GM18498 (cell line): Measurements from ENCODE around the gene MCL1.

Experiments
- ATAC-seq: cut with Tn5 transposase; IDR thresholded peaks from one replicate; pipeline ENCODE4 v1.9.1; 2021; ENCODE audit warnings: mild to moderate bottlenecking, moderate library complexity; ENCODE audit not compliant: unreplicated experiment

MCL1 gene

DNA sequence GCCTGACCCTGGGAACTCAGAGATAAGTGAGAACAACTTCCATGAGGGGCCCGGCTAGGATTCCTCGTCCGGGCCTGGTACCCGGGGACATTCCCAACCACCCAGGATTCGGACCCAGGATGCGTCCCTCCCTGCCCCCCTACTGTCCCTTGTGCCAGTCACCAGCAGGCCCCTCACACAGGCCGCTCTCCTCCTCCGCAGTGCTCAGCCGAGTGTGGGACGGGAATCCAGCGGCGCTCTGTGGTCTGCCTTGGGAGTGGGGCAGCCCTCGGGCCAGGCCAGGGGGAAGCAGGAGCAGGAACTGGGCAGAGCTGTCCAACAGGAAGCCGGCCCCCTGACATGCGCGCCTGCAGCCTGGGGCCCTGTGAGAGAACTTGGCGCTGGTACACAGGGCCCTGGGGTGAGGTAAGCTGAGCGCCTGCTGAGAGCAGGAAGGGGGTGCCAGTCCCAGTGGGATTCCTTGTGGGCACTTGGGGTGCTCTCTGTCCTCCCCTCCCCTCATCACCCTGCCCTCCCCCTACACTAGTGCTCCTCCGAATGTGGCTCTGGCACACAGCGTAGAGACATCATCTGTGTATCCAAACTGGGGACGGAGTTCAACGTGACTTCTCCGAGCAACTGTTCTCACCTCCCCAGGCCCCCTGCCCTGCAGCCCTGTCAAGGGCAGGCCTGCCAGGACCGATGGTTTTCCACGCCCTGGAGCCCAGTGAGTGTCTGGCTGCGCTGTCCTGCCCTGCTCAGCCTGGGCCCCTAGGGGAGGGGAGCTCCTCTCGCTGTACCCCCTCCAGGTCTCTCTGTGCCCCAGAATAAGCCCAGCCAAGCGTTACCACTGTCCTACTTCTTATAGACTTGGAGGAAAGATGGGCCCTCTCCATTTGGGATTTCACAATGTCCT, 20.4 kb downstream of the MCL1 start:
- no peak for ATAC-seq

DNA sequence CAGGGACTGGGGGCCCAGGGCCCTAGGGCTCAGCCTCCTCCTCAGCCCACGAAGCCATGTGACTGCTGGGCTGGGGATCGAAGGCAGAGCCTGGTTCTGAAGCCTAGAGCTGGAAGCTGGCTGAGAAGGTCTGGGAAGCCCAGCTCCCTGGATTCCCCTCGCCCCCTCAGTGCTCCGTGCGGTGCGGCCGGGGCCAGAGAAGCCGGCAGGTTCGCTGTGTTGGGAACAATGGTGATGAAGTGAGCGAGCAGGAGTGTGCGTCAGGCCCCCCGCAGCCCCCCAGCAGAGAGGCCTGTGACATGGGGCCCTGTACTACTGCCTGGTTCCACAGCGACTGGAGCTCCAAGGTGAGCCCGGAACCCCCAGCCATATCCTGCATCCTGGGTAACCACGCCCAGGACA, 21.1 kb downstream of the MCL1 start:
- no peak for ATAC-seq

DNA sequence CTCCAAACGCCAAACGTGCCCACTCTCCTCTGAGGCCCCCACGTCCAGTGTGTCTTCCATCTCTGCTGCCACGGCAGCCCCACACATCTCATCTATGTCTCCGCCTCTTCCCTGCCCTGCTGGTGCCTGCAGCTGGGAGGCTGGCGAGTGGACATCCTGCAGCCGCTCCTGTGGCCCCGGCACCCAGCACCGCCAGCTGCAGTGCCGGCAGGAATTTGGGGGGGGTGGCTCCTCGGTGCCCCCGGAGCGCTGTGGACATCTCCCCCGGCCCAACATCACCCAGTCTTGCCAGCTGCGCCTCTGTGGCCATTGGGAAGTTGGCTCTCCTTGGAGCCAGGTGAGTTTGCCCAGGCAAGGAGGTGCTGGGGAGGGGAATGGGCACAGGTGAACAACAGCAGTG, 21.6 kb downstream of the MCL1 start:
- no peak for ATAC-seq

DNA sequence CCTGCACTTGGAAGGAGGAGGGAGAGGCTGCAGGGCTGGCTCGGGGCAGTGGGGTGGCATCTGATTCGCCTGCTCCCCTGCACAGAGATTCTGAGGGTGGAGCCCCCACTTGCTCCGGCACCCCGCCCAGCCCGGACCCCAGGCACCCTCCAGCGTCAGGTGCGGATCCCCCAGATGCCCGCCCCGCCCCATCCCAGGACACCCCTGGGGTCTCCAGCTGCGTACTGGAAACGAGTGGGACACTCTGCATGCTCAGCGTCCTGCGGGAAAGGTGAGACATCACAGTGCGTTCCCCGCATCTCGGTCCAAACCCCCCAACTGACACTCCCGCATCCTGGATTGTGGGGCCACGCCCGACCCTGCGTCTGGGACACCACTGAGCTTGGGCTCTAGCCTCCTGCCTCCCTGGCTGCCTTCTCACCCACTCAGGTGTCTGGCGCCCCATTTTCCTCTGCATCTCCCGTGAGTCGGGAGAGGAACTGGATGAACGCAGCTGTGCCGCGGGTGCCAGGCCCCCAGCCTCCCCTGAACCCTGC, 22.3 kb downstream of the MCL1 start:
- ATAC-seq = no peak

- no peak for ATAC-seq
Measured at GRCh38 chr1:150555971-150556865, 23.2 kb downstream of the MCL1 start.

GRCh38 chr1:150555198-150555970, 24.0 kb downstream of the MCL1 start:
- no peak for ATAC-seq

DNA sequence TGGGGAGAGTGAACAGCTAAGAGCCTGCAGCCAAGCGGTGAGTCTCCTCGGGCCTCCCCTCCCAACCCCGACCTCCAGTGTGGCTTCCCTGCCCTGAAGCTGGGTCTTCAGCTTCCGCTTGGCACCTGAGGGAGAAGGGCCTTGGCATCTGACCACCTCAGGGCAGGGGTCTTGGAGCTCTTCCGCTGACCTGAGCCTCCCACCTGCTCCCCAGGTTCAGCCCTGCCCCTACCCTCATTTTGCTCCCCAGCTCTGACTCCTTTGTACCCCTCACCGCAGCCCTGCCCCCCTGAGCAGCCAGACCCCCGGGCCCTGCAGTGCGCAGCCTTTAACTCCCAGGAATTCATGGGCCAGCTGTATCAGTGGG, 25.3 kb downstream of the MCL1 start:
- ATAC-seq = no peak

GRCh38 chr1:150553392-150554085, 25.9 kb downstream of the MCL1 start:
- ATAC-seq = no peak

GRCh38 chr1:150552911-150553289, 26.5 kb downstream of the MCL1 start:
- no peak for ATAC-seq

GRCh38 chr1:150552128-150552910, 27.1 kb downstream of the MCL1 start:
- no peak for ATAC-seq

DNA sequence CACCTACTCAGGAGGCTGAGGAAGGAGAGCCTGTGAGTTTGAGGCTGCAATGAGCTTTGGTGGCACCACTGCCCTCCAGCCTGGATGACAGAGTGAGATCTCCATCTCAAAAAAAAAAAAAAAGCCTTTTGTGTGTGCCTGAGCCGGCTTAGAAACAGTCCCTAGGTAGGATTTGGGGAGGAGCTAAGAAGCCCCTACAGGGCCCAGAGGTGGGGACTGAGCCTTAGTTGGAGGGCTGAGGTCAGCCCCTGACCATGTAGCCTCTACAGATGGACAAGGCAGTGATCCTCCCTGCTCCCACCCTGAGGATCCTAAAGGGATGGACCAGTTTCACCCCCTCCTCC, 27.7 kb downstream of the MCL1 start:
- ATAC-seq = no peak

DNA sequence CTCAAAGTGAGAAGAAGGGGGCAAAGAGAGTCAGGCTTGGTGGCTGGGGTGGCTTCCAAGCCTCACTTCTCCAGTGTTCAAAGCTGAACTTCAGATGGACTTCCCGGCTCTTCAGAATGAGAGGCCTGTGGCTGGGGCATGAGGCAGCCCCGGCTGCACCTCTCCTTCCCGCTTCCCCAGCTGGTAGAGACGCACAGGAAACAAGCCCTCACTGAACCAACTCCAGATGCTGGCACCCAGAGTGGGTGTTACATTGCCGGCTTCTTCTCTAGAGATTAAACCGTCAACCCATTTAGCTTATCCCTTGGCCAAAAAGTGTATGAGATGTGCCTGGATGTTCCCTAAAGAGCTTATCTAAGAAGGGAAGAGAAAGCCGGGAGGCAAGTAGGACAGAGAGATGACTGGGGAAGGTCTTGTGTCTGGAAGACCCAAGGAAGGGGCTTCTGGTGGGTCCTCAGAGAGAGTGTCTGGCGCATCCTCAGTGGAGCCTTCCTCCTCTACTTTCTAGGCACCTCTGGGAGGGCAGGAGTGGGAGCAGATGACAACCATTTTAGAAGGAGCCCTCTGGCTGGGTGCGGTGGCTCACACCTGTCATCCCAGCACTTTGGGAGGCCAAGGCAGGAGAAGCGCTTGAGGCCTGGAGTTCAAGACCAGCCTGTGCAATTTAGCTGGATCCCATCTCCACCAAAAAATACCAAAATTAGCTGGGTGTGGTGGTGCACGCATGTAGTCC, 28.2 kb downstream of the MCL1 start:
- no peak for ATAC-seq

GRCh38 chr1:150550222-150551050, 29.0 kb downstream of the MCL1 start:
- ATAC-seq = no peak

DNA sequence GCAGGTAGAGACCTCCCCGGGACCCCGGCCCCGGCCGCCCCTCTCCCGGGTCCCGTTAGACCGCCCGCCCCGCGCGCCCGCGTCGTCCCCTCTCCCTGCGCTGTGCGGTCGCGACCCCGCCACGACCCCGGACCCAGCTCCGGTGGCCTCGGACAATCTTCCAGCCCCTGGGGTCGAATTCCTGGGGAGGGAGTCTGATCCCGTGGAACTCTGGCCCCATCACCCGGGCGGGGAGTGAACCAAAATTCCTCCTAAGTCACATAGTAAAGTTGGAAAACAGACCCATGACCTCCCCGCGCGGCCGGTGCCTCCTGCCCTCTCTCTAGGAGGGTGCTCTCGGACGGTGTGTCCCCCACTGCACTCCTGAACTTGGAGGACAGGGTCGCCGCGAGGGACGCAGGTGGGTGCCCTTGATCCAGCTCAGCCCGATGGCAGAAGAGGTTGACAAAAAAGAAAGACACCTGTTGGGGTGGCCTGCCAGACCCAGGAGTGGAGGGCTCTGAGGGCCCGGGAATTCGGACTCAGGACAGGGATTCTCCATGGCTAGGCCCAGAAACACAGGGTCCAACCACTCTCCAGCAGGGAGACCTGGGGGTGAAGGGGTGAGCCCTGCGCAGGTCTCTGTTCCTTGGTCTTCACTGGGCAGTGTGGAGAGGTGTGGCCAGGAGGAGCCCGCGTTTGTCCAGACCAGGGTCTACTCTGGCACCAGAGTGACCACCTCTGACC, 29.8 kb downstream of the MCL1 start:
- peak; percentile 5 for ATAC-seq

DNA sequence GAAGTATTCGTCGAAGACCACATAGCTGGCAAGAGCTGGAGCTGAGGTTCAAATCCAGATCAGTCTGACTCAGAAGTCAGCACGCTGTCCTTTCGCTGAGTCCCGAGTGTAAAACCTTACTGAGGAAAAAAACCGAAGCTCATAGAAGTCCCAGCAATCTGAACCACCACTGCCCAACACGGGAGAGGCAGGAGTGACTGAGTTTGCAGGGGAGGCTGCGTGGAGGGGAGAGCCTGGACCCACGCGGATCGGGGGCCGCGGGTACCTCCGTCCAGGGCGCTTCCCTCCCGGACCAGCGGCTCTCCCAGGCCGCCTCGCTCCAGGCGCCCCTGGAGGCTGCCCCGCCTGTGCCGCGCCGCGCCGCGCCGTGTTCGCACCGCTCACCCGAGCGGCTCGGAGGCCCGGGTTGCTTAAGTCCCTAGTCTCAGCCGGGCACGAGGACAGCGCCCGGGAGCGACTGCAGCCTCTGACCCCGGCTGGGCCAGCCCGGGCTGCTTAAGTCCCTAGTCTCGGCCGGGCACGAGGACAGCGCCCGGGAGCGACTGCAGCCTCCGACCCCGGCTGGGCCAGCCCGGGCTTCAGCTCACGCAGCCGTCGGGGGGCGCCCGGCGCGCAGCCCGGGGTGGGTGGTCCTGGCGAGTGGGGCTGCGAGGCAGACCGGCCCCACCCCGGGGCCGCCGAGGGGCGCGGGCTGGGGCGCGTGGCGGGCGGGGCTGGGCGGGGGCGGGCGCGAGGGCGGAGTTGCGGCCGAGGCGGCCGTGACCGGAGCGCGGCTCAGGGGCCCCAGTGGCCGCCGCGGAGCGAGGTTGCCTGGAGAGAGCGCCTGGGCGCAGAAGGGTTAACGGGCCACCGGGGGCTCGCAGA, 30.5 kb downstream of the MCL1 start, which contains the start of gene ADAMTSL4:
Gene ADAMTSL4, plus strand, starts transcription at position 777 of the 864 bp plus-strand sequence. CDS start 2,881 bp downstream, outside the sequence.
- ATAC-seq = peak; percentile 47

DNA sequence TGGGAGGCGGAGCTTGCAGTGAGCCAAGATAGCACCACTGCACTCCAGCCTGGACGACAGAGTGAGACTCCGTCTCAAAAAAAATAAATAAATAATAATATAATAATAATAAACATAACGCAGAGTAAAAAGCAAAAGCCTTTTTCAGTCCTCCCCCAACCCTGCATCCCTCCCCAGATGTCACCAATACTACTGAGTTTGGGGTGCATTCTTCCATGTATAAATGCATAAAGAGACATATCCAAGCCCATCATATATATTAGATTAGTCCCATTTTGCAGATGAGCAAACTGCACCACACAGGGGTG, 31.1 kb downstream of the MCL1 start:
- no peak for ATAC-seq
